Activated naive CD4-positive, alpha-beta T cell treated with anti-CD3 and anti-CD28 coated beads, Interleukin-2, amount 10 ng/mL, durations not matched to agents 7 days and 5 days (primary cell): ENCODE data around the gene SUN2.
A peak's percentile ranks its signal among the peaks of the same experiment; 100 is the strongest.

Experiments
- CTCF ChIA-PET: fragments of 350-600 bp; sonication (Branson Sonifier 250); formaldehyde crosslinking; loops from one replicate; lab custom pipeline; 2021; ENCODE audit warnings: antibody characterized with exemption; lab: Charles Lee
- DNase-seq: peaks from one replicate; pipeline ENCODE4 v3.0.0-alpha.2; 2020
- H3K27ac Mint-ChIP-seq: one replicate; pipeline ENCODE4 v1.8.0; 2021; ENCODE audit warnings: mild to moderate bottlenecking, moderate library complexity, mixed read lengths
- H3K27me3 Mint-ChIP-seq: one replicate; pipeline ENCODE4 v1.8.0; 2021; ENCODE audit warnings: mild to moderate bottlenecking, mixed read lengths
- H3K36me3 Mint-ChIP-seq: one replicate; pipeline ENCODE4 v1.8.0; 2021; ENCODE audit warnings: mixed read lengths
- H3K4me1 Mint-ChIP-seq: one replicate; pipeline ENCODE4 v1.8.0; 2021; ENCODE audit warnings: mixed read lengths
- H3K4me3 Mint-ChIP-seq: one replicate; pipeline ENCODE4 v1.8.0; 2021; ENCODE audit warnings: mild to moderate bottlenecking, moderate library complexity, mixed read lengths
- H3K9me3 Mint-ChIP-seq: one replicate; pipeline ENCODE4 v1.8.0; 2021; ENCODE audit warnings: mixed read lengths

SUN2 gene

GRCh38 chr22:38740754-38741153 is 15.0 kb downstream of the SUN2 start:
- H3K27me3 Mint-ChIP-seq: no peaks in the 10 kb centered on the region
- CTCF ChIA-PET: interaction anchor here (0.7 to 2.2 kb wide), 2 partner anchors 10 to 21 kb away, joined by 3 to 7 read pairs; no protein-coding TSS in a partner anchor
- peaks cover 66% of the 10 kb centered on the region for H3K4me1 Mint-ChIP-seq
- no peaks in the 10 kb centered on the region for H3K9me3 Mint-ChIP-seq
- H3K4me3 Mint-ChIP-seq: no peak overlapping the region
- peak overlapping the region; percentile 80 for H3K27ac Mint-ChIP-seq
- DNase-seq: no peak
- H3K36me3 Mint-ChIP-seq: peaks cover 83% of the 10 kb centered on the region

DNA sequence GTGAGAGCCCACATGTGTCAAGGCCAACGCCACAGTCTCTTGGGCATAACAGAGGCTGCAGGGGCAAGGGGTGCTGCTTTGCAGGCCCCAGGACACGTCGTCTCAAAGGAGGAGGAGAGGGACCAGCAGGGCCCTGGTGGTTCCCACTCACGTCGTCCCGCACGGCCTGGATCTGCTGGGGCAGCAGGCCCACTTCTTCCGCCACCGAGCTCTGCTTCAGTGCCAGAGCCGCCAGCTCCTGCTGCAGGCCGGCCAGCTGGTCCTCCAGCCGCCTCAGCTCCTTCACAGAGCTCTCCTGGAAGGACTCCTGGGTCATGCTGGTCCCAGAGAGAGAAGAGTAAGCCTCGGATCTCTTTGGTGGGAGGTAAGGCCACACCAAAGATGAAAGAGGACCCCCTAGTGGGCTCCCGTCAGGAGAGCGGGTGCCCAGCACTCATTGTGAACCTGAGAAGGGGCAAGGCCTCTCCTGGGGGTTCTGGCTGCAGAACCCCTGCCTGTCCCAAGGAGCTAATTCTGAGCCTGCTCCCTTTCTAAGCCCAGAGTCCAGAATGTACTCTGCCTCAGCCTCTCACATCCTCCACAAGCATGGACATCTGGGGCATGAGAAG is 15.6 kb downstream of the SUN2 start:
- H3K36me3 Mint-ChIP-seq: peaks cover 81% of the 10 kb centered on the region
- no peak for DNase-seq
- no peak overlapping the region for H3K4me3 Mint-ChIP-seq
- peak overlapping the region; percentile 62 for H3K27ac Mint-ChIP-seq
- CTCF ChIA-PET: interaction anchor here (0.7 to 2.2 kb wide), 2 partner anchors 11 to 20 kb away, joined by 3 to 7 read pairs; no protein-coding TSS in a partner anchor
- no peaks in the 10 kb centered on the region for H3K9me3 Mint-ChIP-seq
- H3K27me3 Mint-ChIP-seq: no peaks in the 10 kb centered on the region
- H3K4me1 Mint-ChIP-seq: peaks cover 65% of the 10 kb centered on the region

DNA sequence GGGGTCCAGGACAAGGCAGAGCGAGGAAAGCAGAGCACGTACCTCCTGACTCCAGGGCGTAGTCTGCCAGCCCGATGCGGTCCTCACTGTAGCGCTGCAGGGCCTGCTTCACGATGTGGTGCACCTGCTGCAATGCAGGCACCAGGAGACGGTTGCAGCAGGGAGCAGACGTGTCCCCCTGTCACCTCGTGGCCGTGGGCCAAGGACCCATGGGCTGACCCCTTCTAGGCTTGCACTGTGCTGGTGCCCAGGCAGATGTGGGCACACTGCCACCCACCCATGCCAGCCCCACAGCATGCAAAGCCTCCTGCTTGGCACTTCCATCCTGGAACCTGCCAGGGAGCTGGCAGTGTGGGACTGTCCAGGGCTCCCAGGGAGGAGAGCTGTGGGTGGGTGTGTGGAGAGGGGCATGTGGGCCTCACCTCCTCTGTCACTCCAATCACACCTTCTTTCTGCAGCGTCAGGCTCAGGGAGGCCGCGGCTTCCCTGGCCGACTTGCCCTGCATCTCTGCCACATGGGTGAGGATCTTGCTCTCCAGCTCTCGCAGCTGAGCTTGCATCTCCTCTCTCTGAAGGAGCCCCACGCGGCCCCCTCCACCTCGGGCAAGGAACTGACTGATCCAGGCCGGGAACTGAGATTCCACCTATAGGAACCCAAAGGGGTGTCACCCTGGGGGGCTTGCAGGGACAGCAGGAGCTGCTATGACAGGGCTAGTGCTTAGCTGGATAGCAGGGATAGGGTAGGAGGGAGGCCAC is 16.3 kb downstream of the SUN2 start:
- H3K4me3 Mint-ChIP-seq: no peak overlapping the region
- peaks cover 81% of the 10 kb centered on the region for H3K36me3 Mint-ChIP-seq
- peak overlapping the region; percentile 62 for H3K27ac Mint-ChIP-seq
- H3K27me3 Mint-ChIP-seq: no peaks in the 10 kb centered on the region
- no peaks in the 10 kb centered on the region for H3K9me3 Mint-ChIP-seq
- peaks cover 64% of the 10 kb centered on the region for H3K4me1 Mint-ChIP-seq
- CTCF ChIA-PET: interaction anchor here (2.2 kb wide), 1 partner anchor 12 kb away, joined by 7 read pairs; no protein-coding TSS in a partner anchor
- DNase-seq: no peak

- H3K27me3 Mint-ChIP-seq: no peaks in the 10 kb centered on the region
- CTCF ChIA-PET: interaction anchor here (1.7 kb wide), 1 partner anchor 12 kb away, joined by 3 read pairs; no protein-coding TSS in a partner anchor
- H3K4me3 Mint-ChIP-seq: no peak overlapping the region
Observed at GRCh38 chr22:38738475-38739070, 17.2 kb downstream of the SUN2 start.

GRCh38 chr22:38737302-38738060 is 18.3 kb downstream of the SUN2 start:
- no peaks in the 10 kb centered on the region for H3K9me3 Mint-ChIP-seq
- peaks cover 77% of the 10 kb centered on the region for H3K36me3 Mint-ChIP-seq
- peaks cover 64% of the 10 kb centered on the region for H3K4me1 Mint-ChIP-seq
- H3K4me3 Mint-ChIP-seq: no peak overlapping the region
- no peak for DNase-seq
- peaks cover 5% of the 10 kb centered on the region for H3K27me3 Mint-ChIP-seq
- CTCF ChIA-PET: interaction anchor here (1.1 to 2.4 kb wide), 3 partner anchors 12 to 31 kb away, joined by 3 to 14 read pairs (median 3); no protein-coding TSS in a partner anchor
- H3K27ac Mint-ChIP-seq: peak overlapping the region; percentile 84

More at GRCh38 chr22:38738475-38739070, 17.2 kb downstream of the SUN2 start:
- Mint-ChIP-seq H3K4me1 (peaks cover 67% of the 10 kb centered on the region), H3K36me3 (peaks cover 82% of the 10 kb centered on the region), H3K9me3 (no peaks in the 10 kb centered on the region), H3K27ac (peak overlapping the region; percentile 84)
- no peak for DNase-seq

DNA sequence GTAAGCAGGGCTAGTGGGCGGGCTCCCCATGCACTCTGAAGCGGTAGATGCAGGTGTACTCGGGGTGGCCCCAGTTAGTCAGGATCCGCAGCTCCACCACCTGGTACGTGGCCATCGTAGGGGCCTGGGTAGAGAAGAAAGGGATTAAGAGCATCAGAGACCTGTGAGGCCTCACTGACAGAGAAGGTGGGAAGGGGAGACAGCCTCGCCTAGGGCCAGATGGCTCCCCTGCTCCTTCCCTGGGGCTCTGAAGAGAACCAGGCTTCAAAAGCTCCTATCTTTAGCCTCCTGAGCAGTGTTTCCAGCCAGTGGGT is 19.6 kb downstream of the SUN2 start:
- peaks cover 54% of the 10 kb centered on the region for H3K4me1 Mint-ChIP-seq
- CTCF ChIA-PET: interaction anchor here (1.6 to 2.4 kb wide), 2 partner anchors 10 to 22 kb away, joined by 4 to 14 read pairs; no protein-coding TSS in a partner anchor

GRCh38 chr22:38735465-38736256 is 20.1 kb downstream of the SUN2 start:
- Mint-ChIP-seq H3K4me3 (no peak overlapping the region), H3K9me3 (no peaks in the 10 kb centered on the region), H3K27ac (peak overlapping the region; percentile 84), H3K36me3 (peaks cover 69% of the 10 kb centered on the region), H3K27me3 (peaks cover 10% of the 10 kb centered on the region), H3K4me1 (peaks cover 51% of the 10 kb centered on the region)
- CTCF ChIA-PET: interaction anchor here (1.1 to 2.4 kb wide), 4 partner anchors 10 to 28 kb away, joined by 3 to 14 read pairs (median 4); no protein-coding TSS in a partner anchor
- no peak for DNase-seq

More for the DNA sequence above, 19.6 kb downstream of the SUN2 start:
- peaks cover 10% of the 10 kb centered on the region for H3K27me3 Mint-ChIP-seq
- H3K4me3 Mint-ChIP-seq: no peak overlapping the region
- DNase-seq: no peak
- H3K9me3 Mint-ChIP-seq: no peaks in the 10 kb centered on the region
- peak overlapping the region; percentile 84 for H3K27ac Mint-ChIP-seq
- H3K36me3 Mint-ChIP-seq: peaks cover 70% of the 10 kb centered on the region

- DNase-seq: peak; percentile 20
- CTCF ChIA-PET: interaction anchor here (1.1 to 2.4 kb wide), 5 partner anchors 9 to 28 kb away, joined by 3 to 14 read pairs (median 4); no protein-coding TSS in a partner anchor
- Mint-ChIP-seq H3K36me3 (peaks cover 69% of the 10 kb centered on the region), H3K4me1 (peaks cover 48% of the 10 kb centered on the region), H3K9me3 (no peaks in the 10 kb centered on the region), H3K27ac (peak overlapping the region; percentile 84), H3K4me3 (no peak overlapping the region), H3K27me3 (peaks cover 10% of the 10 kb centered on the region)
Observed at GRCh38 chr22:38735126-38735464, 20.7 kb downstream of the SUN2 start.

DNA sequence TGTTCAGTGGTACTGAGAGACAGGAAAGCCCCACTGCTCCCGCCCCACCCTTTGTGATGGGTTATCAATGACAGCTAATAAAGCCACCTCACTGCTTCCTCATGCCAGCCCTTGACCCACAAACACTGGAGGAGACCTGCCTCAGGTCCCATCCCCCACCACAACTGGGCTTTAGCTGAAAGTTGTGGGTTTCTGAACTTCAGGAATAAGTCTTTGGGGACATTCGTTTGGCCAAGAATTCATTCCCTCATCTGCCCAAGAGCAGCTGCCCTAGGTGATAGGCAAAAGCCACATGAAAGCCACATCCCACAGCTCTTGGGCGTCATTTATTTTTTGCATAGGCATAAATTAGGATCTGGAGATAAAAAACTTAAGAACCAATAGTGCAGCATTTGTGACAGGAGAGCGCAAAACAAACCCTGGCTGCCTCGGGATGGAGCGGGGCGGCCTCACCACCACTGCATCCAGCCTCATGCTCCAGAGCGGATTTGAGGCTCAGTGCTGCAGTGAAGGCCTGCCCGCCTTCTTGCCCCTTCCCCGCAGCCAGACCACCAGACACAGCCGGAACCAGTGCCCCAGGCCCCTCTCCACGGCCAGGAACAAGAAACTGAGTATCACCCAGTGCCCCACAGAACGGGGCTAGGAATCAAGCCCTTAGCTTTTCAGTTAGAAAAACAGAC is 21.2 kb downstream of the SUN2 start:
- Mint-ChIP-seq H3K27ac (peak overlapping the region; percentile 84), H3K36me3 (peaks cover 69% of the 10 kb centered on the region), H3K9me3 (no peaks in the 10 kb centered on the region), H3K4me1 (peaks cover 45% of the 10 kb centered on the region), H3K4me3 (peak overlapping the region; percentile 40), H3K27me3 (peaks cover 10% of the 10 kb centered on the region)
- peak; percentile 21 for DNase-seq
- CTCF ChIA-PET: interaction anchor here (0.7 to 1.7 kb wide), 9 partner anchors 9 to 34 kb away, joined by 3 to 6 read pairs (median 4); no protein-coding TSS in a partner anchor

DNA sequence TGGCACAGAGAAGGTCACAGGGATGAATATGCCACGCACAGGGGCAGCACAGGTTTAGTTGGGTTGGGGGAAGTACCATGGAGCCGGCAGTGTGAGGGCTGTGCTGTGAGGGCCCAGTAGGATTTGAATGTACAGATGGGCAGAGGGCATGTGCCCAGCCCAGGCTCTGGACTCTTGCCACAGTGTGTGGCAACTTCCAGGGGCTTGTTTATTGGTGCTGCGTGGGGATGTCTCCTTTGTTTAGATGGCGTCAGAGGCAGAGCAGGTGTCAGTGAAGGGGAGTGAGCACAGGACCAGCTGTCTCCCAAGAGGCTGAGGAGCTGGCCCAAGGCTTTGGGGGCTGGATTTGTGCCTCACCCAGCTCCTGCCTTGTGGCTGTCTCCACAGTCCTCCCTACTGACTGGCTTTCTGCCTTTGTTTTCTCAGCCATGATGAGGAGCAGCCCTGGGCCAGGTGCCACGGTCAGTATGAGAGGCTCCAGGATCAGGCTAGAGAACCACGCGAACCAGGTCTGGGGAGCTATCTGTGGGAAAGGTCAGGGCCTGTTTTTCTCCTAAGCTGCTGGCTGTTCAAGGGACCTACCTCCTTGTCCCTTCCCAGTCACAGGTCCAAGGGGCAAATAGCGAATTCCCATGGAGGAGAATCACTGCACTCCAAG is 21.9 kb downstream of the SUN2 start:
- H3K9me3 Mint-ChIP-seq: no peaks in the 10 kb centered on the region
- H3K36me3 Mint-ChIP-seq: peaks cover 75% of the 10 kb centered on the region
- H3K27ac Mint-ChIP-seq: peak overlapping the region; percentile 84
- CTCF ChIA-PET: interaction anchor here (0.7 to 1.7 kb wide), 7 partner anchors 9 to 35 kb away, joined by 3 to 6 read pairs (median 4); no protein-coding TSS in a partner anchor
- no peak overlapping the region for H3K4me3 Mint-ChIP-seq
- DNase-seq: peak; percentile 26
- peaks cover 45% of the 10 kb centered on the region for H3K4me1 Mint-ChIP-seq
- peaks cover 10% of the 10 kb centered on the region for H3K27me3 Mint-ChIP-seq

- H3K27me3 Mint-ChIP-seq: peaks cover 10% of the 10 kb centered on the region
- CTCF ChIA-PET: interaction anchor here (0.6 to 1.7 kb wide), 7 partner anchors 10 to 35 kb away, joined by 3 to 6 read pairs (median 4); no protein-coding TSS in a partner anchor
- DNase-seq: peak; percentile 67
- H3K4me1 Mint-ChIP-seq: peaks cover 42% of the 10 kb centered on the region
- H3K4me3 Mint-ChIP-seq: peak overlapping the region; percentile 18
- peak overlapping the region; percentile 84 for H3K27ac Mint-ChIP-seq
- peaks cover 78% of the 10 kb centered on the region for H3K36me3 Mint-ChIP-seq
- H3K9me3 Mint-ChIP-seq: no peaks in the 10 kb centered on the region
Observed at GRCh38 chr22:38733329-38733723, 22.5 kb downstream of the SUN2 start.
